Measurements from ENCODE around the gene L3MBTL3. TPM values are rescaled to one million over a fixed set of nuclear protein-coding genes. Genes with fewer than 3 reads are reported as not detected.

L3MBTL3 gene
- polyA plus RNA-seq, 1 experiment, result 6.8 TPM

GRCh38 chr6:130159956-130160355, 141.6 kb downstream of the L3MBTL3 start:
- no peak overlapping the region for H3K4me3 ChIP-seq (ENCODE audit: low read depth, low read length)
- POLR2A ChIA-PET, result no interaction called here
- CTCF ChIA-PET, result interaction anchor here (1.2 kb wide), 1 partner anchor 18 kb away, joined by 3 read pairs; no protein-coding TSS in a partner anchor
- TF ChIP-seq CTCF (IDR thresholded peaks at IDR 0.05; ENCODE audit: insufficient read depth, low read depth, low read length), result no peak
- DNase-seq (ENCODE audit: low read depth), result no peak
- no peaks in the 10 kb centered on the region for H3K27me3 ChIP-seq (ENCODE audit: control insufficient read depth, insufficient read depth, low read length)
- H3K36me3 ChIP-seq (ENCODE audit: control insufficient read depth, insufficient read depth, low read length), result no peaks in the 10 kb centered on the region

GRCh38 chr6:130161683-130162404, 143.5 kb downstream of the L3MBTL3 start:
- H3K27me3 ChIP-seq (ENCODE audit: control insufficient read depth, insufficient read depth, low read length), result no peaks in the 10 kb centered on the region; the same call in 1 of the 2 replicates
- no peaks in the 10 kb centered on the region for H3K36me3 ChIP-seq (ENCODE audit: control insufficient read depth, insufficient read depth, low read length)
- ChIA-PET POLR2A (no interaction called here), CTCF (no interaction called here)
- no peak for TF ChIP-seq CTCF (IDR thresholded peaks at IDR 0.05; ENCODE audit: insufficient read depth, low read depth, low read length)
- no peak for DNase-seq (ENCODE audit: low read depth)
- H3K4me3 ChIP-seq (ENCODE audit: low read depth, low read length), result no peak overlapping the region

- no peak overlapping the region for H3K4me3 ChIP-seq (ENCODE audit: low read depth, low read length)
- no peak for DNase-seq (ENCODE audit: low read depth)
- ChIA-PET POLR2A (no interaction called here), CTCF (no interaction called here)
- TF ChIP-seq CTCF (IDR thresholded peaks at IDR 0.05; ENCODE audit: insufficient read depth, low read depth, low read length), result no peak
- H3K27me3 ChIP-seq (ENCODE audit: control insufficient read depth, insufficient read depth, low read length), result no peaks in the 10 kb centered on the region; the same call in 1 of the 2 replicates
- H3K36me3 ChIP-seq (ENCODE audit: control insufficient read depth, insufficient read depth, low read length), result no peaks in the 10 kb centered on the region
Measured at GRCh38 chr6:130162421-130162820, 144.0 kb downstream of the L3MBTL3 start.

- Histone ChIP-seq H3K4me3 (ENCODE audit: low read depth, low read length) (no peak overlapping the region), H3K36me3 (ENCODE audit: control insufficient read depth, insufficient read depth, low read length) (no peaks in the 10 kb centered on the region), H3K27me3 (ENCODE audit: control insufficient read depth, insufficient read depth, low read length) (no peaks in the 10 kb centered on the region; the same call in none of the 2 replicates)
- no peak for TF ChIP-seq CTCF (IDR thresholded peaks at IDR 0.05; ENCODE audit: insufficient read depth, low read depth, low read length)
- ChIA-PET POLR2A (no interaction called here), CTCF (no interaction called here)
- no peak for DNase-seq (ENCODE audit: low read depth)
Measured at GRCh38 chr6:130163266-130163665, 144.9 kb downstream of the L3MBTL3 start.

- H3K36me3 ChIP-seq (ENCODE audit: control insufficient read depth, insufficient read depth, low read length), result no peaks in the 10 kb centered on the region
- no peaks in the 10 kb centered on the region; the same call in none of the 2 replicates for H3K27me3 ChIP-seq (ENCODE audit: control insufficient read depth, insufficient read depth, low read length)
- no peak overlapping the region for H3K4me3 ChIP-seq (ENCODE audit: low read depth, low read length)
- DNase-seq (ENCODE audit: low read depth), result no peak
- TF ChIP-seq CTCF (IDR thresholded peaks at IDR 0.05; ENCODE audit: insufficient read depth, low read depth, low read length), result no peak
- POLR2A ChIA-PET, result no interaction called here
- CTCF ChIA-PET, result no interaction called here
Measured at GRCh38 chr6:130164251-130164650, 145.9 kb downstream of the L3MBTL3 start.

Data from BJ (cell line).